HCT116 (cell line): Measurements from ENCODE around the gene CCBE1. TPM values are rescaled to one million over a fixed set of nuclear protein-coding genes. Genes with fewer than 3 reads are reported as not detected.

ENCODE experiments used
- ATAC-seq: fragments of 200-7000 bp; cut with Tn5 transposase; 2 replicates; pipeline ENCODE4 v1.9.1; 2020; ENCODE audit warnings: mild to moderate bottlenecking, moderate library complexity
- BruUV-seq: library from RNA; stranded (reverse); fragments of 400-500 nt; replicated peaks from 2 replicates; lab custom pipeline; 2021; lab: Mats Ljungman, UMichigan
- CTCF ChIA-PET: fragments of 300-600 bp; sonication (Branson Sonifier 250); formaldehyde crosslinking; loops from one replicate; lab custom pipeline; 2021; ENCODE audit warnings: antibody characterized with exemption; lab: Charles Lee
- POLR2A ChIA-PET: fragments of 300-600, 350-600 bp; sonication (Branson Sonifier 250); formaldehyde crosslinking; loops from one replicate; lab custom pipeline; 2021; ENCODE audit warnings: antibody characterized with exemption; lab: Charles Lee
- RAD21 ChIA-PET, 2 experiments: fragments of 300-600 bp; sonication (Branson Sonifier 250); formaldehyde crosslinking; loops; one replicate each; lab custom pipeline; 2023; ENCODE audit warnings: low total read pairs in 2 of 2; ENCODE audit not compliant: uncharacterized antibody in 2 of 2, unreplicated experiment in 2 of 2, low non-redundant PET in 1 of 2; lab: Charles Lee
- DNase-seq: peaks from one replicate; pipeline ENCODE4 v3.0.0-alpha.2; 2010; ENCODE audit warnings: low read depth, low spot score
- H2AFZ ChIP-seq: fragments of 200-600 bp; shearing (Covaris generic), sonication (generic); 2 replicates; pipeline ENCODE4 v1.6.1; 2017; ENCODE audit warnings: low read depth, mixed run types, mixed read lengths, antibody characterized with exemption, low read length; ENCODE audit not compliant: poor library complexity, severe bottlenecking
- H3K27ac ChIP-seq: 2 replicates; pipeline ENCODE4 v1.5.1; 2012; ENCODE audit warnings: low read depth, low read length
- H3K27me3 ChIP-seq: fragments of 200-600 bp; sonication (generic); 2 replicates; pipeline ENCODE4 v1.6.1; 2016; ENCODE audit warnings: mixed run types, low read length, mixed read lengths; ENCODE audit not compliant: insufficient read depth
- H3K36me3 ChIP-seq, 2 experiments: fragments of 200-500 bp in 1 of 2; fragments of 200-600 bp in 1 of 2; sonication (Bioruptor generic) in 1 of 2; sonication (generic) in 1 of 2; 2 replicates each; pipeline versions ENCODE4 v1.5.1 to v1.6.1; 2014 to 2016; ENCODE audit warnings: low read length in 2 of 2, inconsistent platforms in 1 of 2, mixed read lengths in 1 of 2, mixed run types in 1 of 2; ENCODE audit not compliant: insufficient read depth in 2 of 2, control insufficient read depth in 1 of 2
- H3K4me1 ChIP-seq, 2 experiments: fragments of 200-600 bp in 1 of 2; sonication (generic) in 1 of 2; 2 replicates each; pipeline versions ENCODE4 v1.5.1 to v1.6.1; 2012 to 2017; ENCODE audit warnings: low read length in 2 of 2, inconsistent platforms in 1 of 2, mild to moderate bottlenecking in 1 of 2, mixed read lengths in 1 of 2, mixed run types in 1 of 2, moderate library complexity in 1 of 2; ENCODE audit not compliant: insufficient read depth in 2 of 2, control insufficient read depth in 1 of 2
- H3K4me2 ChIP-seq: fragments of 200-600 bp; sonication (generic); 2 replicates; pipeline ENCODE4 v1.6.1; 2017; ENCODE audit warnings: mixed run types, low read length, mixed read lengths
- H3K4me3 ChIP-seq, 2 experiments: fragments of 200-600 bp in 1 of 2; sonication (generic) in 1 of 2; replicated peaks in 1 of 2; 2 replicates each; pipeline ENCODE4 v1.5.1; 2011 to 2016; ENCODE audit warnings: low read length in 2 of 2, control low read depth in 1 of 2, low read depth in 1 of 2, mild to moderate bottlenecking in 1 of 2, mixed read lengths in 1 of 2, mixed run types in 1 of 2
- H3K79me2 ChIP-seq: fragments of 200-600 bp; sonication (generic); 2 replicates; pipeline ENCODE4 v1.6.1; 2017; ENCODE audit warnings: mild to moderate bottlenecking, mixed run types, low read length, moderate library complexity, mixed read lengths; ENCODE audit not compliant: insufficient read depth
- H3K9ac ChIP-seq: fragments of 200-600 bp; sonication (generic); 2 replicates; pipeline ENCODE4 v1.6.1; 2016; ENCODE audit warnings: low read length, mixed read lengths
- H3K9me2 ChIP-seq: fragments of 200-600 bp; sonication (generic), shearing (Covaris generic); 2 replicates; pipeline ENCODE4 v1.6.1; 2017; ENCODE audit warnings: mixed run types, mild to moderate bottlenecking, moderate library complexity; ENCODE audit not compliant: insufficient read depth
- H3K9me3 ChIP-seq, 2 experiments: fragments of 200-500 bp in 1 of 2; fragments of 200-600 bp in 1 of 2; sonication (Bioruptor generic) in 1 of 2; sonication (generic) in 1 of 2; 2 replicates each; pipeline ENCODE4 v1.6.1; 2014 to 2017; ENCODE audit warnings: low read length in 2 of 2, mixed read lengths in 2 of 2, inconsistent platforms in 1 of 2, low read depth in 1 of 2, mild to moderate bottlenecking in 1 of 2, mixed run types in 1 of 2, moderate library complexity in 1 of 2; ENCODE audit not compliant: control insufficient read depth in 1 of 2, insufficient read depth in 1 of 2
- H4K20me1 ChIP-seq: fragments of 200-600 bp; sonication (generic), shearing (Covaris generic); 2 replicates; pipeline ENCODE4 v1.6.1; 2017; ENCODE audit warnings: mixed run types, mild to moderate bottlenecking, moderate library complexity; ENCODE audit not compliant: insufficient read depth
- CBX3 ChIP-seq: IDR thresholded peaks from 2 replicates; pipeline ENCODE4 v1.6.1; 2012; ENCODE audit warnings: low read depth
- CEBPB ChIP-seq: IDR thresholded peaks from 2 replicates; pipeline ENCODE4 v1.6.1; 2012; ENCODE audit warnings: low read depth
- CTCF ChIP-seq, 3 experiments: fragments of 200-600 bp in 1 of 3; sonication (generic) in 1 of 3; IDR thresholded peaks in 2 of 3; conservative IDR thresholded peaks in 1 of 3; 2 replicates each; pipeline ENCODE4 v1.5.1; 2012 to 2017; ENCODE audit warnings: low read depth in 2 of 3, low read length in 2 of 3, antibody characterized with exemption in 1 of 3, borderline replicate concordance in 1 of 3, control low read depth in 1 of 3, mild to moderate bottlenecking in 1 of 3, mixed read lengths in 1 of 3, mixed run types in 1 of 3, moderate library complexity in 1 of 3; ENCODE audit not compliant: insufficient read depth in 1 of 3
- ELF1 ChIP-seq: IDR thresholded peaks from 2 replicates; pipeline ENCODE4 v1.6.1; 2012; ENCODE audit warnings: low read depth, borderline replicate concordance
- EZH2phosphoT487 ChIP-seq: fragments of 200-600 bp; IDR thresholded peaks from 2 replicates; pipeline ENCODE4 v1.6.1; 2018; ENCODE audit warnings: antibody characterized with exemption, borderline replicate concordance
- FOSL1 ChIP-seq: IDR thresholded peaks from 2 replicates; pipeline ENCODE4 v1.6.1; 2012; ENCODE audit warnings: low read depth
- JUND ChIP-seq: IDR thresholded peaks from 2 replicates; pipeline ENCODE4 v1.6.1; 2012
- POLR2AphosphoS5 ChIP-seq: IDR thresholded peaks from 2 replicates; pipeline ENCODE4 v1.6.1; 2011; ENCODE audit warnings: mild to moderate bottlenecking, low read depth, low read length, moderate library complexity
- RAD21 ChIP-seq: IDR thresholded peaks from 2 replicates; pipeline ENCODE4 v1.6.1; 2012; ENCODE audit warnings: low read depth, mild to moderate bottlenecking
- SP1 ChIP-seq: IDR thresholded peaks from 2 replicates; pipeline ENCODE4 v1.6.1; 2012; ENCODE audit warnings: low read depth
- SRF ChIP-seq: IDR thresholded peaks from 2 replicates; pipeline ENCODE4 v1.6.1; 2012; ENCODE audit warnings: low read depth
- TCF7L2 ChIP-seq: IDR thresholded peaks from 2 replicates; pipeline ENCODE4 v1.7.0; 2011; ENCODE audit warnings: borderline replicate concordance, inconsistent platforms; ENCODE audit not compliant: insufficient read depth, insufficient read length; ENCODE audit errors: extremely low read depth
- ZFX ChIP-seq: fragments of 450-650 bp; IDR thresholded peaks from 2 replicates; pipeline ENCODE4 v1.6.1; 2017
- ZNF274 ChIP-seq: fragments of 200-500 bp; sonication (Bioruptor generic); IDR thresholded peaks from 2 replicates; pipeline ENCODE4 v1.6.1; 2014; ENCODE audit warnings: mild to moderate bottlenecking, low read depth, low read length, inconsistent platforms
- intact Hi-C: fragments of 100-400 bp; cut with micrococcal nuclease; formaldehyde crosslinking; loops from 2 replicates; pipeline ENCODE4 v1.10.0; 2022
- total RNA-seq: library from RNA; stranded (reverse); gene quantifications from one replicate; pipeline ENCODE4 v1.2.1, GENCODE V29; 2021; ENCODE audit not compliant: unreplicated experiment
- TF ChIP-seq, protein P1 (sequence below): IDR thresholded peaks from 2 replicates; pipeline ENCODE4 v1.6.1; 2012
- TF ChIP-seq, protein P2 (sequence below): IDR thresholded peaks from 2 replicates; pipeline ENCODE4 v1.6.1; 2012
- TF ChIP-seq, protein P3 (sequence below): IDR thresholded peaks from 2 replicates; pipeline ENCODE4 v1.6.1; 2012; ENCODE audit warnings: low read depth

CCBE1 gene
- total RNA-seq, 1 experiment from 2014 or later, result 0.84 TPM

GRCh38 chr18:59455728-59456276 is 241.4 kb downstream of the CCBE1 start:
- Histone ChIP-seq H3K4me2 (no peak overlapping the region), H3K4me1 (no peaks in the 10 kb centered on the region), H3K9ac (no peak overlapping the region), H4K20me1 (no peaks in the 10 kb centered on the region), H3K27me3 (peaks cover 16% of the 10 kb centered on the region), H3K9me3 (no peaks in the 10 kb centered on the region), H2AFZ (no peak overlapping the region), H3K9me2 (no peaks in the 10 kb centered on the region), H3K4me3 (no peak overlapping the region), H3K36me3 (no peaks in the 10 kb centered on the region), H3K79me2 (no peaks in the 10 kb centered on the region), H3K27ac (no peak overlapping the region)
- intact Hi-C loops, result no loop called here
- POLR2A ChIA-PET, result no interaction called here
- BruUV-seq, result no TSS peak
- TF ChIP-seq CTCF (IDR thresholded peaks at IDR 0.05 in 2 of 3, conservative IDR thresholded peaks at IDR 0.05 in 1 of 3; ENCODE audit: borderline replicate concordance in 1 of 3, insufficient read depth in 1 of 3, low read depth in 2 of 3, low read length in 2 of 3) (no peak), FOSL1 (no peak), ZFX (no peak), SP1 (no peak), ZNF274 (no peak), CEBPB (no peak), CBX3 (no peak), ELF1 (no peak), TCF7L2 (no peak), JUND (no peak), POLR2AphosphoS5 (no peak), RAD21 (no peak), EZH2phosphoT487 (no peak), SRF (no peak)
- TF ChIP-seq, protein P1, sequence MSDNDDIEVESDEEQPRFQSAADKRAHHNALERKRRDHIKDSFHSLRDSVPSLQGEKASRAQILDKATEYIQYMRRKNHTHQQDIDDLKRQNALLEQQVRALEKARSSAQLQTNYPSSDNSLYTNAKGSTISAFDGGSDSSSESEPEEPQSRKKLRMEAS, result no peak
- TF ChIP-seq, protein P2, sequence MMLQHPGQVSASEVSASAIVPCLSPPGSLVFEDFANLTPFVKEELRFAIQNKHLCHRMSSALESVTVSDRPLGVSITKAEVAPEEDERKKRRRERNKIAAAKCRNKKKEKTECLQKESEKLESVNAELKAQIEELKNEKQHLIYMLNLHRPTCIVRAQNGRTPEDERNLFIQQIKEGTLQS, result no peak
- TF ChIP-seq, protein P3, sequence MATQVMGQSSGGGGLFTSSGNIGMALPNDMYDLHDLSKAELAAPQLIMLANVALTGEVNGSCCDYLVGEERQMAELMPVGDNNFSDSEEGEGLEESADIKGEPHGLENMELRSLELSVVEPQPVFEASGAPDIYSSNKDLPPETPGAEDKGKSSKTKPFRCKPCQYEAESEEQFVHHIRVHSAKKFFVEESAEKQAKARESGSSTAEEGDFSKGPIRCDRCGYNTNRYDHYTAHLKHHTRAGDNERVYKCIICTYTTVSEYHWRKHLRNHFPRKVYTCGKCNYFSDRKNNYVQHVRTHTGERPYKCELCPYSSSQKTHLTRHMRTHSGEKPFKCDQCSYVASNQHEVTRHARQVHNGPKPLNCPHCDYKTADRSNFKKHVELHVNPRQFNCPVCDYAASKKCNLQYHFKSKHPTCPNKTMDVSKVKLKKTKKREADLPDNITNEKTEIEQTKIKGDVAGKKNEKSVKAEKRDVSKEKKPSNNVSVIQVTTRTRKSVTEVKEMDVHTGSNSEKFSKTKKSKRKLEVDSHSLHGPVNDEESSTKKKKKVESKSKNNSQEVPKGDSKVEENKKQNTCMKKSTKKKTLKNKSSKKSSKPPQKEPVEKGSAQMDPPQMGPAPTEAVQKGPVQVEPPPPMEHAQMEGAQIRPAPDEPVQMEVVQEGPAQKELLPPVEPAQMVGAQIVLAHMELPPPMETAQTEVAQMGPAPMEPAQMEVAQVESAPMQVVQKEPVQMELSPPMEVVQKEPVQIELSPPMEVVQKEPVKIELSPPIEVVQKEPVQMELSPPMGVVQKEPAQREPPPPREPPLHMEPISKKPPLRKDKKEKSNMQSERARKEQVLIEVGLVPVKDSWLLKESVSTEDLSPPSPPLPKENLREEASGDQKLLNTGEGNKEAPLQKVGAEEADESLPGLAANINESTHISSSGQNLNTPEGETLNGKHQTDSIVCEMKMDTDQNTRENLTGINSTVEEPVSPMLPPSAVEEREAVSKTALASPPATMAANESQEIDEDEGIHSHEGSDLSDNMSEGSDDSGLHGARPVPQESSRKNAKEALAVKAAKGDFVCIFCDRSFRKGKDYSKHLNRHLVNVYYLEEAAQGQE, result no peak
- RAD21 ChIA-PET, result no interaction called here
- CTCF ChIA-PET, result no interaction called here
- no peak for DNase-seq
- ATAC-seq, result no peak
